ENCODE results near the gene PSME3. TPM values are rescaled to one million over a fixed set of nuclear protein-coding genes. Genes with fewer than 3 reads are reported as not detected.

PSME3 gene
- total and polyA plus RNA-seq, 2 experiments from 2014 or later, result 93.5 to 178 TPM

GRCh38 chr17:42846594-42847280, 13.5 kb downstream of the PSME3 start:
- Mint-ChIP-seq H3K27ac (no peak overlapping the region), H3K4me3 (no peak overlapping the region), H3K36me3 (ENCODE audit: low read depth) (peaks cover 46% of the 10 kb centered on the region), H3K9me3 (no peaks in the 10 kb centered on the region; the same call in 2 of the 3 replicates), H3K4me1 (peaks cover 5% of the 10 kb centered on the region; the same call in 2 of the 3 replicates), H3K27me3 (ENCODE audit: insufficient read depth, low read depth, poor library complexity) (peaks cover 4% of the 10 kb centered on the region)
- Histone ChIP-seq H3K79me2 (replicated peaks; ENCODE audit: insufficient read depth) (no peaks in the 10 kb centered on the region), H3K4me1 (ENCODE audit: insufficient read depth) (no peaks in the 10 kb centered on the region), H3K4me2 (no peak overlapping the region), H4K20me1 (replicated peaks; ENCODE audit: insufficient read depth) (peaks cover 7% of the 10 kb centered on the region; the same call in 1 of the 2 replicates), H3K27me3 (ENCODE audit: insufficient read depth) (no peaks in the 10 kb centered on the region), H2AFZ (no peak overlapping the region), H3K27ac (ENCODE audit: low read depth) (no peak overlapping the region; the same call in 1 of the 2 replicates), H3F3A (replicated peaks; ENCODE audit: low read depth) (0 out of 2 replicates have a peak, but pooled peaks cover 16% of the 10 kb centered on the region), H3K9me2 (ENCODE audit: insufficient read depth) (no peaks in the 10 kb centered on the region), H3K36me3 (ENCODE audit: insufficient read depth) (peaks cover 21% of the 10 kb centered on the region), H3K4me3 (no peak overlapping the region)
- TF ChIP-seq POLR2AphosphoS5 (IDR thresholded peaks at IDR 0.05; ENCODE audit: low read depth) (no peak; the same call in 1 of the 2 replicates), JUNB (IDR thresholded peaks at IDR 0.05; ENCODE audit: unreplicated experiment) (no peak), STAT1 (IDR thresholded peaks at IDR 0.05; ENCODE audit: unreplicated experiment) (no peak), ZNF331 (CRISPR knock-in tag; IDR thresholded peaks at IDR 0.05; ENCODE audit: low read depth) (no peak), EZH2phosphoT487 (IDR thresholded peaks at IDR 0.05; ENCODE audit: unreplicated experiment) (no peak)
- DNase-seq (ENCODE audit: low spot score), result no peak
- no peak; the same call in 2 of the 3 replicates for ATAC-seq

GRCh38 chr17:42848093-42848492, 14.9 kb downstream of the PSME3 start:
- Histone ChIP-seq H3F3A (replicated peaks; ENCODE audit: low read depth) (0 out of 2 replicates have a peak, but pooled peaks cover 5% of the 10 kb centered on the region), H3K27ac (ENCODE audit: low read depth) (no peak overlapping the region), H3K4me1 (ENCODE audit: insufficient read depth) (no peaks in the 10 kb centered on the region), H3K4me2 (no peak overlapping the region), H3K9me2 (ENCODE audit: insufficient read depth) (no peaks in the 10 kb centered on the region), H3K27me3 (ENCODE audit: insufficient read depth) (no peaks in the 10 kb centered on the region), H3K4me3 (no peak overlapping the region), H3K36me3 (ENCODE audit: insufficient read depth) (peaks cover 14% of the 10 kb centered on the region), H2AFZ (no peak overlapping the region), H3K79me2 (replicated peaks; ENCODE audit: insufficient read depth) (no peaks in the 10 kb centered on the region), H4K20me1 (replicated peaks; ENCODE audit: insufficient read depth) (peaks cover 7% of the 10 kb centered on the region; the same call in 1 of the 2 replicates)
- H3K27ac Mint-ChIP-seq, result no peak overlapping the region
- ATAC-seq (no peak), DNase-seq (ENCODE audit: low spot score) (no peak)
- H3K36me3 Mint-ChIP-seq (ENCODE audit: low read depth), result peaks cover 32% of the 10 kb centered on the region
- TF ChIP-seq EZH2 (IDR thresholded peaks at IDR 0.05; ENCODE audit: low read depth, unreplicated experiment) (no peak), NANOG (IDR thresholded peaks at IDR 0.05; ENCODE audit: borderline replicate concordance) (no peak)
- TF ChIP-seq, protein P1, sequence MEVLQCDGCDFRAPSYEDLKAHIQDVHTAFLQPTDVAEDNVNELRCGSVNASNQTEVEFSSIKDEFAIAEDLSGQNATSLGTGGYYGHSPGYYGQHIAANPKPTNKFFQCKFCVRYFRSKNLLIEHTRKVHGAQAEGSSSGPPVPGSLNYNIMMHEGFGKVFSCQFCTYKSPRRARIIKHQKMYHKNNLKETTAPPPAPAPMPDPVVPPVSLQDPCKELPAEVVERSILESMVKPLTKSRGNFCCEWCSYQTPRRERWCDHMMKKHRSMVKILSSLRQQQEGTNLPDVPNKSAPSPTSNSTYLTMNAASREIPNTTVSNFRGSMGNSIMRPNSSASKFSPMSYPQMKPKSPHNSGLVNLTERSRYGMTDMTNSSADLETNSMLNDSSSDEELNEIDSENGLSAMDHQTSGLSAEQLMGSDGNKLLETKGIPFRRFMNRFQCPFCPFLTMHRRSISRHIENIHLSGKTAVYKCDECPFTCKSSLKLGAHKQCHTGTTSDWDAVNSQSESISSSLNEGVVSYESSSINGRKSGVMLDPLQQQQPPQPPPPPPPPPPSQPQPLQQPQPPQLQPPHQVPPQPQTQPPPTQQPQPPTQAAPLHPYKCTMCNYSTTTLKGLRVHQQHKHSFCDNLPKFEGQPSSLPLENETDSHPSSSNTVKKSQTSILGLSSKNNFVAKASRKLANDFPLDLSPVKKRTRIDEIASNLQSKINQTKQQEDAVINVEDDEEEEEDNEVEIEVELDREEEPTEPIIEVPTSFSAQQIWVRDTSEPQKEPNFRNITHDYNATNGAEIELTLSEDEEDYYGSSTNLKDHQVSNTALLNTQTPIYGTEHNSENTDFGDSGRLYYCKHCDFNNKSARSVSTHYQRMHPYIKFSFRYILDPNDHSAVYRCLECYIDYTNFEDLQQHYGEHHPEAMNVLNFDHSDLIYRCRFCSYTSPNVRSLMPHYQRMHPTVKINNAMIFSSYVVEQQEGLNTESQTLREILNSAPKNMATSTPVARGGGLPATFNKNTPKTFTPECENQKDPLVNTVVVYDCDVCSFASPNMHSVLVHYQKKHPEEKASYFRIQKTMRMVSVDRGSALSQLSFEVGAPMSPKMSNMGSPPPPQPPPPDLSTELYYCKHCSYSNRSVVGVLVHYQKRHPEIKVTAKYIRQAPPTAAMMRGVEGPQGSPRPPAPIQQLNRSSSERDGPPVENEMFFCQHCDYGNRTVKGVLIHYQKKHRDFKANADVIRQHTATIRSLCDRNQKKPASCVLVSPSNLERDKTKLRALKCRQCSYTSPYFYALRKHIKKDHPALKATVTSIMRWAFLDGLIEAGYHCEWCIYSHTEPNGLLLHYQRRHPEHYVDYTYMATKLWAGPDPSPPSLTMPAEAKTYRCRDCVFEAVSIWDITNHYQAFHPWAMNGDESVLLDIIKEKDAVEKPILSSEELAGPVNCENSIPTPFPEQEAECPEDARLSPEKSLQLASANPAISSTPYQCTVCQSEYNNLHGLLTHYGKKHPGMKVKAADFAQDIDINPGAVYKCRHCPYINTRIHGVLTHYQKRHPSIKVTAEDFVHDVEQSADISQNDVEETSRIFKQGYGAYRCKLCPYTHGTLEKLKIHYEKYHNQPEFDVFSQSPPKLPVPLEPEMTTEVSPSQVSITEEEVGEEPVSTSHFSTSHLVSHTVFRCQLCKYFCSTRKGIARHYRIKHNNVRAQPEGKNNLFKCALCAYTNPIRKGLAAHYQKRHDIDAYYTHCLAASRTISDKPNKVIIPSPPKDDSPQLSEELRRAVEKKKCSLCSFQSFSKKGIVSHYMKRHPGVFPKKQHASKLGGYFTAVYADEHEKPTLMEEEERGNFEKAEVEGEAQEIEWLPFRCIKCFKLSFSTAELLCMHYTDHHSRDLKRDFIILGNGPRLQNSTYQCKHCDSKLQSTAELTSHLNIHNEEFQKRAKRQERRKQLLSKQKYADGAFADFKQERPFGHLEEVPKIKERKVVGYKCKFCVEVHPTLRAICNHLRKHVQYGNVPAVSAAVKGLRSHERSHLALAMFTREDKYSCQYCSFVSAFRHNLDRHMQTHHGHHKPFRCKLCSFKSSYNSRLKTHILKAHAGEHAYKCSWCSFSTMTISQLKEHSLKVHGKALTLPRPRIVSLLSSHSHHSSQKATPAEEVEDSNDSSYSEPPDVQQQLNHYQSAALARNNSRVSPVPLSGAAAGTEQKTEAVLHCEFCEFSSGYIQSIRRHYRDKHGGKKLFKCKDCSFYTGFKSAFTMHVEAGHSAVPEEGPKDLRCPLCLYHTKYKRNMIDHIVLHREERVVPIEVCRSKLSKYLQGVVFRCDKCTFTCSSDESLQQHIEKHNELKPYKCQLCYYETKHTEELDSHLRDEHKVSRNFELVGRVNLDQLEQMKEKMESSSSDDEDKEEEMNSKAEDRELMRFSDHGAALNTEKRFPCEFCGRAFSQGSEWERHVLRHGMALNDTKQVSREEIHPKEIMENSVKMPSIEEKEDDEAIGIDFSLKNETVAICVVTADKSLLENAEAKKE (CRISPR knock-in tag; IDR thresholded peaks at IDR 0.05), result no peak
- no peaks in the 10 kb centered on the region; the same call in 2 of the 3 replicates for H3K9me3 Mint-ChIP-seq
- peaks cover 5% of the 10 kb centered on the region; the same call in 2 of the 3 replicates for H3K4me1 Mint-ChIP-seq
- peaks cover 4% of the 10 kb centered on the region for H3K27me3 Mint-ChIP-seq (ENCODE audit: insufficient read depth, low read depth, poor library complexity)
- no peak overlapping the region for H3K4me3 Mint-ChIP-seq

Measured in GM23338 (cell line).